T-helper 1 cell treated with Interleukin-12 subunit alpha and Interleukin-12 subunit beta and Interleukin-4 antibody, amounts not matched to agents 30 ng/mL and 1 ng/mL, for 36 hours (primary cell): ENCODE measurements around the gene ACSF3. TPM values are rescaled to one million over a fixed set of nuclear protein-coding genes. Genes with fewer than 3 reads are reported as not detected.
"Not testable (repeated sequence)": the region's sequence is repeated elsewhere in the genome, so short reads cannot be mapped to it uniquely, and the experiment has no call there.

Source experiments
- intact Hi-C: fragments of 100-400 bp; cut with micrococcal nuclease; formaldehyde crosslinking; loops from one replicate; pipeline ENCODE4 v1.15.1; 2024
- total RNA-seq: library from RNA; stranded (reverse); gene quantifications from 2 replicates; pipeline ENCODE4 v1.2.3, GENCODE V29; 2022

The ACSF3 gene
- total RNA-seq, 1 donor from 2014 or later: 58.6 TPM

DNA sequence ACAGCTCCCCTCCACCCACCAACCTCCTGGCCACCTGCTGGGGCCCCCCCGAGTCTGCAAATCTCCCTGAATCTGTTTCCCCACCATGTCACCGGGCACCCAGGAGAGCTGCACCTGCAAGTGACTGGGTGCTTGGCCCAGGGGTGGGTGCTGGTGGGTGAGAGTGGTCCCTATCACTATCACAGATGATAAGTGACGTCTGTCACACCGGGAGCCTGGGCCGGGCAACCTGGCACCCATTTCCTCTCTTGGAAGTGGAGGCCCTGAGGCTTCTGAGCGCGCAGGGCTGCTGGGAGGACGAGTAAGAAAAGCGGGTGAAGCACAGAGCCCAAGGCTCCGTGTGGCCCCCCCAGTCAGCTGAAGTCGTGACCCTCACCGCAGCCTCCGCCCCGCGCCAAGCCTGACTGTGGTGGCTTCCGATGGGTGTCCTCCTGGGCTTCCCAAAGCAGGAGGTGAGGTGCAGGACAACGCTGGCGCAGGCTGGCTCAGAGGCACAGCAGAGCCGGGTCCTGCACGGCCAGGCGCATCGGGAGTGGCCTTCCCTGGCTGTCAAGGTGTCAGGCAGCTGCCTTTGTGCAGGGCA lies 21.0 kb upstream of the ACSF3 start:
- intact Hi-C loops: no loop called here

DNA sequence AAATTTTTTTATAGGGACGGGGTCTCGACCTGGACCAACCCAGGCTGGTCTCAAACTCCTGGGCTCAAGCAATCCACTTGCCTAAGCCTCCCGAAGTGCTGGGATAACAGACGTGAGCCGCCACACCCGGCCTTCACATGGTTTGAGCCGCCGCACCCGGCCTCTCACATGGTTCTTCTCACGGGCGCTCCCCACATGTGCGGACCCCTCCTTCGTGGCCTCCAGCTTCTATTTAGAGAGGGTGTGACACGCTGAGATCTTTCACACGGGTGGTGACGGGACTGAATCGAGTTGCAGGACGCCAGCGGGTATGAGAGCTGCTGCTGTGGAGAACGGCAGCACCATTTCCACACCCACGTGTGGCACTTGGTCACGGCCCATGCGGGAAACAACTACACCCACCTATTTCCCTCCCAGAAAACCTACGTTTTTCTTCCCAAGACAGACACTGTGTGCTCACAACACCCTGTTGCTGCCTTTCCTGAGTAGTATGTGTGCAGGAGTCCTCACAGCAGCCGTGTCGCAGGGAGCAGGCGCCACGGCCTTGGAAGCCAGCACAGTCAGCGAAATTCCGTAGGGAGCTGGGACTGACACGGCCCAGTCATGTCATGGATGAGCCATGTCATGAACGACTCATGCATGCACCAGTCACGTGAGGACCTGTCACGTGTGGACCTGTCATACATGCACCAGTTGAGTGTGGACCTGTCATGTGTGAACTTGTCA lies 20.1 kb upstream of the ACSF3 start:
- intact Hi-C loops: no loop called here

DNA sequence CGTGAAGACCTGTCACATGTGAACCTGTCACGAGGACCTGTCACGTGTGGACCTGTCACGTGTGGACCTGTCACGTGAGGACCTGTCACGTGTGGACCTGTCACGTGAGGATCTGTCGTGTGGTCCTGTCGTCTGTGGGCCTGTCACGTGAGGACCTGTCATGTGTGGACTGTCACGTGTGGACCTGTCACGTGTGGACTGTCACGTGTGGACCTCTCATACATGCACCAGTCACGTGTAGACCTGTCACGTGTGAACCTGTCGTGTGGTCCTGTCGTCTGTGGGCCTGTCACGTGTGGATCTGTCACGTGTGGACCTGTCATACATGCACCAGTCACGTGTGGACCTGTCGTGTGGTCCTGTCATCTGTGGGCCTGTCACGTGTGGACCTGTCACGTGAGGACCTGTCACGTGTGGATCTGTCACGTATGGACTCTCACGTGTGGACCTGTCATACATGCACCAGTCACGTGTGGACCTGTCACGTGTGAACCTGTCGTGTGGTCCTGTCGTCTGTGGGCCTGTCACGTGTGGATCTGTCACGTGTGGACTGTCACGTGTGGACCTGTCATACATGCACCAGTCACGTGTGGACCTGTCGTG lies 19.5 kb upstream of the ACSF3 start:
- intact Hi-C loops: not testable (repeated sequence)

DNA sequence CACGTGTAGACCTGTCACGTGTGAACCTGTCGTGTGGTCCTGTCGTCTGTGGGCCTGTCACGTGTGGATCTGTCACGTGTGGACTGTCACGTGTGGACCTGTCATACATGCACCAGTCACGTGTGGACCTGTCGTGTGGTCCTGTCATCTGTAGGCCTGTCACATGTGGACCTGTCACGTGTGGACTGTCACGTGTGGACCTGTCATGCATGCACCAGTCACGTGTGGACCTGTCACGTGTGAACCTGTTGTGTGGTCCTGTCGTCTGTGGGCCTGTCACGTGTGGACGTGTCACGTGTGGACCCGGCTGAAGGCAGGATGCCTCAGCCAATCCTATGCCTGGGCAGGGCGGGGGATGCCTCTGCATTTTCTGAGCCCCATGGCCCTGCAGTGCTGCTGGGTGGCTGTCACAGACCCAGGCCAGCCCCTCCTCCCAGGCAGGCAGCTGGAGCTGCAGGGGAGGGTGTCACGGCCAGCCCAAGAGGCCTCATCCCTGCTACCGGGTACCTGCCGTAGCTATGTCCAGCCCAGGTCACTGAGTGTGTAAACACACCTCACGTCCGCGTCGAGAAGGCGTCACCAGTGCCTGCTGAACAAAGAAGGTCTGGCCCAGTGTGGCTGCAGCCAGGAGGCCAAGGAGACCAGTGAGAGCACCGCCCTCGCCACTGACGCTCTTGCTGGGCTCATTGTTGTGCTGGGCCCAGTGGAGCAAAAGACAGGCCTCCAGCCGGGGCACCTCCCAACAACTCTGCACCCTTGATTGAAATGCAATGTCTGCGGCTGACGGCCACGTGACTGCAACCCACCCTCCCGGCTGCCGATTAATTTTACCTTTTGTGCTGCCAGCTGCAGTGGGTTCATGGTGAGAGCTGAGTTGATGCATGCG lies 18.6 kb upstream of the ACSF3 start:
- intact Hi-C loops: no loop called here

DNA sequence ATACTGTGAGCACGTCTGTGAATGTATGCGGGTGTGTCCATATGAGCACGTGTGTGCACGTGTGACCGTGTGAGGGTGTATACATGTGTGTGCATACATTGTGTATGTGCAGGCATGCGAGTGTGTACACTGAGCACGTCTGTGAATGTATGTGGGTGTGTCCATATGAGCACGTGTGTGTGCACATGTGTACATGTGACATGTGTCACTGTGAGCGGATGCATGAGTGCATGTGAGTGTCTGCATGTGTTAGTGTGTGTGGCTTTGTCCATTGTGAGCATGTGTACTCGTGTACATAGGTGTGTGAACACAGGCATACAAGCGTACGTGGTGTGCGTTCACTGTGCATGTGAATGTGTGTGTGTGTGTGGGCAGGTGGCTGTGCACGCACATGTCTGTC lies 17.5 kb upstream of the ACSF3 start:
- intact Hi-C loops: no loop called here

DNA sequence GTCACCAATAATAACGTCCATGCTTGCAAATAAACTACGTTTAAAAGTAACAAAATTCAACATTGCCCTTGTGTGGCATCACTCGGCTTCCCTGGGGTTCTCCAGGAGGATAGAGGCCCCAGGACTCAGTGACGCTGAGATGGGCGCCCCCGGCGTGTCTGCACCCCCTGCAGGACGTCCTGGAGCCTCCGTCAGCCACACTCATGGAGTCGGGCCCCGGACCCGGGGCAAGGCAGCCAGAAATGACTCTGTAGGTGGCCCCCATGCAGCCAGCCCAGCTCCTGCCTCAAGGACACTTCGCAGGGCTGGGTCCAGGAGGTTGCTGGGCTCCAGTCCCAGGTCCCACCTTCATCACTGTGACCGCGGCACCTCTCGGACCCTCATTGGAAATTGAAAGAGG lies 16.6 kb upstream of the ACSF3 start:
- intact Hi-C loops: no loop called here

DNA sequence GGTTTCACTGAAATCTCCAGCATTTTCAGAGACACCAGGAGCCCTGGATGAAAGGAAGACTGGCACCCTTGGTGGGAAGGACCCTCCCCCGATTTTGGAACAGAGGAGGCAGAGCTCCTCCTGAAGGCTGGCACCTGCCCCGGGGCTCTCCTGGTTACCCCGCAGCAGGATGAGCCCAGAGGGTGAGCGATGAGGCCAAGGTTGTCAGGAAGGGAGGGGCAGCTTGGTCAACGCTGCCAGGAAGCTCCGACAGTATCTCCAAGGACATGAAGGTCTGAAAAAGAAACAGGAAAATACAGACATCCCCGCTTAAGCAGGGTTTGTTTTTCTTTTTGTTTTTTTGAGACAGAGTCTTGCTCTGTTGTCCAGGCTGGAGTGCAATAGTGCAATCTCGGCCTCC lies 15.5 kb upstream of the ACSF3 start:
- intact Hi-C loops: no loop called here

DNA sequence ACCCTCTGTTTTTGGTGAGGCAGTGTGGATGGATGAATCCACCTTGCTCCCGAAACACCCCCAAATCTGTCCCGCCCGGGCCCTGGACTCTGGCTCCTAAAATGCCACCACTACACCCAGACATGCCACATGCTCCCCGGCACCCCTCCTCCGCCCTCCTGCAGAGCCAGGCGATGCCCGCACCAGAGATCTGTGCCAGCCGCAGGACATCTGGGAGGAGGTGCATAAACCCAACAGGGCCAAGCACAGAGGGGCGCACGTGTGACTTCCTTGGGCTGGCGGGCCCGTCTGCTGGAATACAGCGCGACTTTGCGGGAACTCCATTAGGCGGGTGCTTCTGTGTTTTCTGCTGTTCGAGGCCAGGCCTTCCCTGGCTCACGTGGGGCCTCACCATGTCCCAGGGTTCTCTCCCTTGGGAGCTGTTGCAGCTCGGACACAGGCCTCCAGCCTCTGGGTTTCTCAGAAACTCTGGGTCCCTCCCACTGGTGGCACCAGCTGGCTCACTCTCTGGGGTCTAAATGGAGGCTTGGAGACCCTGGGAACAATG lies 14.1 kb upstream of the ACSF3 start:
- intact Hi-C loops: no loop called here

DNA sequence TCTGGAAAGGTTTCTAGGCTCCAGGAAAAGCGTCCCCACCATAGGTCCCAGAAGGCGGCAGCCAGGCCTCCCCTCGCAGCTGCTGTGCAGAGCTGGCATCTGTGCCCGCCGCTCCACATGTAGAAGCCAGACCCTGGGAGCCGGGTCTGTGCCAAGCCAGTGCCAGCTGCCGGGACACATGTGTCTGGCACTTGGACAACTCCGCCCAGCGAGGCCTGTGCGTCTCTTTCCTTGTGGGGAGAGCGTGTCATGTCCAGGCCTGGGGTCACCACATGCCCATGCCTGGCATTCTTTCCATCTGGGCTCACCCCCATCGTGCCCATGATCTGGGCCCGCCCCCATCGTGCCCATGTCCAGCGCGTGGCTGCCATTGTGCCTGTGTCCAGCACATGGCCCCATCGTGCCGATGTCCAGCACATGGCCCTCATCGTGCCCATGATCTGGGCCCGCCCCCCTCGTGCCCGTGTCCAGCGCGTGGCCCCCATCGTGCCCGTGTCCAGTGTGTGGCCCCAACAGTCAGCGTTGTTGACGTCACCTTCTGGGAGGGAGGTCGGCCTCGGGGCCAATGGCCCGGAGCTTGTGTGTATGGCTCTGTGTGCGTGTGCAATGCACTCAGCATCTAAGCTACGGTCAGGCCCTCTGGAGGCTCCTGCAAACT lies 13.3 kb upstream of the ACSF3 start:
- intact Hi-C loops: no loop called here

DNA sequence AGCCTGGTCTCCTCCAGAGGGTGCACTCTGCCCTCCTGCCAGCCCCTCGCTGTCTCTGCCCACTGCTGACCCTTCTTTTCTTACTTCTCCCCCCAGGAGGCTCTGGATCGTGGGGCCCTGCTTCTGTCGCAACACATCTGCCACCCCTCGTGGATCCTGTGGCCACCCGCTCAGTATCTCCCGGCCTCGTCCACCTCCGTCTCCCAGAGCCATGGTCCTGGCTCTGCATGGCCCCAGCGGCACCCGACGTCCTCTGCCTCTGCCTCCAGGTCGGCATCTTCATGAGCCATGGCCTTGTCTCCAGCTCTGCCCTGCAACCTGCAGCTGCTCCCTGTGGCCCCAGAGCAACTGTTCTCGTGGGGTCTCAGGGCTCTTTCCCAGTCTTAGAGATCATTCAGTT lies 12.1 kb upstream of the ACSF3 start:
- intact Hi-C loops: no loop called here

DNA sequence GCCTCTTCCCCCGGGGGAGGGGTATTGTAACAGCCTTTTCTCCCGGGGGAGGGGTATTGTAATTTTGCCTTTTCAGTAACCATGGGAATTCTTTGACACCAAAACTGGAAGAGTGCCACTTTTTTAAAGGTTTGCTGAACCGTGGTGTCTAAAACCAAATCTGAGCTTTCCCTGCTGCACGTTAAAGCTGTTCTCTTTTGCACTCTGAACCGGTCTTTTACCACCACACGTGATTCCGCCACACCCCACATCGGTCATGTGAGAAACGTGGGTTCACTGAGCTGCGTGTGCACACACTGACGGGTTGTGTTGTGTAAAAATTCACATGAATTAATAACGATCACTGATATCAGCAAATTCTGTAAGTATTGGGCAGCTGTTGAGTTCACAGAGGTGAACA lies 9.2 kb upstream of the ACSF3 start:
- intact Hi-C loops: no loop called here

DNA sequence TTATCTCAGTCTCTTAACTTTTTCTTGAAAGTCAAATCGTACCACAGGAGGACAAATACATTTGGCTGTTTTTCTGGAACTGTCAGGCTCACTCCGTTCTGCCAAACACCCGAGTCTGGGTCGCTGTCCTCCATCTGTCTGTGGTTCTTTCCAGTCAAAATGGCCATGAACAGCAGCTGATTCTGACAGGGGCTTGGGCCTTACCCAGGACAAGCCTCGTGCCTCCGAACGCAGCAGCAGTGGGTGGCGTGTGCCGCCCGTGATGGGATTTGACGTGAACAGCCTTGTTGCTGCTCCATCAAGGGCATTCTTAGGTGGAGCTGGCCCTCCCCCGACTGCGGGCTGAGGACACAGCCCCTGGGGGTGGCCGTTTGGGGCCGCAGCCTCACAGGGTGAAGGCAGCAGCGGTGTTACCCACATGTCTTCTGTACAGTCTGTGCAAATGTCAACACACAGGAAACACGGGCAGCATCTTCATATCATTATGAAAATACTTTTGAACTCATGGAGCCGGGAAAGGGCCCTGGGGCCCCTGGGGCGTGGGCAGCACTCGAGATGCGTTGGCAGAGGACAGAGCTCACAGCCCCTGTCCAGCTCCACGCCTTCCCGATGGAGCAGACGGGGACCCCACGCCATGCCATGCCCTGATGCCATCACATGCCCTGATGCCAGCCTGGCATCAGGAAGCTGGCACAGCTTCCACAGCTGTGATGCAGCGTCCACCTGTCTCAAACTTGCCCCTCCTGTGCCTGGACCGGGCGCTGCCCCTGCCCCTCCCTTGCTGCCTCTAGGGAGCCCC lies 8.6 kb upstream of the ACSF3 start:
- intact Hi-C loops: no loop called here

DNA sequence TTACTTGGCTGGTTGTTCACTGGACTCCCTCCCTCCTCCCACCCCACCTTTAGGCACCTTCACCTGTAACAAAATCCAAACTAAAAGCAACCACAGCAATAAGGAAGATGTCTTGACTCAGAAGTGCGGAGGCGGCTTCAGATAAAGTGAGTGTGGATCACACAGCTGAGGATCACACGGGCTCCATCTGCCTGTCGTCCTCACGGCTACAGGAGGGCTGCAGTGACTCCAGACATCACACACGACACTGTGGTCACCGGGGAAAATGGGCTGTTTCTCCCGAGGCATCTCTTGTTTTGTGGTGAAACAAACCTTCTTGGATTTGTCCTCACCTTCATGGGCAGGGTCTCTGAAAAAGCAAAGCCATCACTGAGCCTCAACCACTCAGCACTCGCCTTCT lies 7.9 kb upstream of the ACSF3 start:
- intact Hi-C loops: no loop called here

DNA sequence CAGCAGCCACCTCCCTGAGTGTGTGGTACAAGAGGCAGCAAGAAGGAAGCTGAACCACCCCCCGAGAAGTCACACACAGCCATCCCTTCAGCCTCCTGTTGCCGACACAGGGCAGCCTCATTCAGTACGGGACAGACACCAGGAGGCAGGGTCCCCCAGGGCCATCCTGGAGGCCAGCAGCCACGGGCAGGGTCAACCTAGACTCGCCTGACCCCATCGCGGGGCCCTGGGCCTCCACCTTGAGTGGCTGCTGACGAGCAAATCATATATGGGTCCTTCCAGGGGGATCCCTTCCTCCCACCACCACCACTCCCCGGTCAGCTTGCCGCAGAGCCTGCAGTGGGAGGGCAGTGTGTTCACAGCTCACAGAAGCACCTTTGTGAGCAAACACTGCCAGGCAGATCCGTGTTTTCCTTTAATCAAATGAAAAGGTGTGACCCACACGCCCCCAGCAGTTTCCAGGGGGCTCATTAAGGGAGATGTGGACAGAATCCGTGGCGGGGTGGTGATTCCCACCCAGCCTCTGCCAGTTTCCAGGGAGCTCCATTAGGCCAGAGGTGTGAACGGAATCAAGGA lies 5.6 kb upstream of the ACSF3 start:
- intact Hi-C loops: no loop called here

DNA sequence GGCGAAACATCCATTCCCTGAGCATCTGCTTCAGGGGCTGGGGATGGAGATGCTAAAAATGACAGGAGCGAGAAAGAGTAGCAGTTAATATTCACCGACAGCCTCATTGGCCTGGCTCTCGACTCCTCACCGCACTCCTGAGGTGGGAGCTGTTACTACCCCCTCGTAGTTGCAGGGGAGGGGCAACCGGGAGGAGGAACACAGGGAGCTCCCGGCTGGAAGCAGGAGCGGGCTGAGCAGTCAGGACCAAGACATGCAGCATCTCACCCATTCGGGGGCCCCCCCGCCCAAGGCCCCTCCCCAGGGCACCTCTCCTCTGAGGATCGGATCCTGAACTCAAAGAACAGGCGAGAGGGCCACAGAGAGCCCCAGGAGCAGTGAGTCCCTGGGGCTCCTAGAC lies 4.5 kb upstream of the ACSF3 start:
- intact Hi-C loops: no loop called here

DNA sequence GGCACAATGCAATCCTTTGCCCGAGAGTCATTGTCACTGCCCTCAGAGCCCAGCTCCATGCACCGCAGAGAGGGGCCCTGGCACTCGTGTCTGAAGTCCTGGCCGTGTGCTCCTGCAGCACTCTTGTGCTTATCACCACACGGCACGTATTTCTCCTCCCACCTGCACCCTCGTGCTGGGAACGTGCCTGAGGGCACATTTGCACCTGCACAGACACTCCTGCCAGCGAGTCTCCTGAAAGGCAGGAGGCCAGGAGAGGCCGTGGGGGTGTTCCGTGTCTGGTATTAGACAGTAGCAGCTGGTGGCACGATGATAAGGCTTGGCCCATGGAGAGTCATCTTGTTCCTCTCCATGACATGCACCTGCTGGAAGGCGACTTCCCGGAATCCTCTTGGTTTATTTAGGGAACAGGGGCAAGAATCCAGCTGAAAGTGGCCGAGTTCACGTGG lies 3.4 kb upstream of the ACSF3 start:
- intact Hi-C loops: loop anchor here (10.0 kb wide), 2 partner anchors 155 to 475 kb away; partner anchors contain the start of gene RPL13

DNA sequence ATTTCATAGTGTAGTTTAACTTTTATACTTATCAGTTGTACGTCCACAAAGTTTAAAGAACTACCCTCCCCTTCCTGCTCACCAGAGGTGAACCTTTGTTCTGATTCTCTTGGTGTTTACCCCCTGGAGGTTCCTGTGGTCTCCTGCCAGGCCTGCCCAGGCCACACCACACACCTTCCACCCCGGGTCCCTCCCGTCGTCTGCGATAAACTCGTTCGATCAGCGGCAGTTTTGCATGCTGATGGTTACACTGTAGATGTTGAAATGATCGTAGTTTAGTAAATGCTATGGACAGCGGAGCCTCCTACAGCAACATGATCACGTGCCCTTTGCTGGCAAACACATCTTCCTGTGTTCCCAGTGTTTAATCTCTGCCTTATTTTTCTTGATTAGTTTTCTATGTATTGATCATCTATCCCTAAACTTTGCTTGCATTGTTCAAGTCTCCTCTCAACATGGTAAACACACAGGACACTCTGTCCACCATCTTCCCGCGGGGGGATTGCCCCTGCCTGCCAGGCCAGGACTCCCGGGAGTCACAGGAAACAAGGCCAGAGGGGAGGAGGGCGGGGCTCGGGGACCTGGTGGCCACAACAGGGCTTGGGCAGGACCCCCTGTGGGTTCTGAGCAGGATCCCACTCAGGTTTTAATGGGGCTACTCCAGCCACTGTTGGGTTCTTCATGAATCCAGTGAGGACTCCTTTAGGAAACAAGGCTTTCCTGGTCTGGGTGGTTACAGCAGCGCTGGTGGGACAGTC lies 2.8 kb upstream of the ACSF3 start:
- intact Hi-C loops: loop anchor here (10.0 kb wide), 2 partner anchors 154 to 474 kb away; partner anchors contain the start of gene RPL13

DNA sequence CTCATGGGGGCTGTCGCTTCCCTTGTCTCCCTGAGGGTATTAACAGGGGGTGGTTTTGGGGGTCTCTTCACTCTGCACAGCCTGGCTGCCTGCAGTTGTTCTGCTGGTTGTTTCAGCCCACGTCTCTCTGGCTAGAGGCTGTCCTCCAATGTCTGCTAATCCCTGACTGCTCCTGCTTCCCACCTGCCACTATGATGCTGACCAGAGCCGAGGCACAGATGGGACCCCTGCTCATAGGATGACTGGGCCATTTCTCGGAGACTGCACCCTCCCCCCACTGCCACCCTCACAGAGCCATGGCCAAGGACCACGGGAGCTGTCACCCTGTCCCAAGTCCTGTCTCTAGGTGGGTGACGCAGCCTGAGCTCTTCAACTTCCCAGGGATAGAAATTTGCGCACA lies 1.6 kb upstream of the ACSF3 start:
- intact Hi-C loops: loop anchor here (10.0 kb wide), 2 partner anchors 153 to 473 kb away; partner anchors contain the start of gene RPL13

DNA sequence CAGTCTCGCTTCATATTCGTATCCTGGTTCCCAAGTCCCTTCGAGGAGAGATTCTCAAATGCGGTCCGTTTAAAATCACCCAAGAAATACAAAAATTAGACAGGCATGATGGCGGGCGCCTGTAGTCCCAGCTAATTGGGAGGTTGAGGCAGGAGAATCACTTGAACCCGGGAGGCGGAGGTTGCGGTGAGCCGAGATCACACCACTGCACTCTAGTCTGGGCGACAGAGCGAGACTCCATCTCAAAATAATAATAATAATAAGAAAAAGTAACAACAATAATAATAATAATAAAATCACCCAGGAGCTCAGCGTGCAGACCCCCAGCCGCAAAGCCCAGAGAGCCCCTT lies 425 bp upstream of the ACSF3 start:
- intact Hi-C loops: loop anchor here (10.0 kb wide), 2 partner anchors 152 to 472 kb away; partner anchors contain the start of gene RPL13
